M059J (cell line): ENCODE data around the gene GPR137C. TPM values are rescaled to one million over a fixed set of nuclear protein-coding genes. Genes with fewer than 3 reads are reported as not detected.
"Not testable (repeated sequence)": the region's sequence is repeated elsewhere in the genome, so short reads cannot be mapped to it uniquely, and the experiment has no call there.

ENCODE experiments used
- DNase-seq: peaks from one replicate; pipeline ENCODE4 v3.0.0-alpha.2; 2012; ENCODE audit warnings: low read depth
- total RNA-seq: library from RNA; depleted of rRNA; stranded (reverse); fragments of >200 nt; shearing (Covaris generic); gene quantifications from 2 replicates; pipeline ENCODE4 v1.2.3, GENCODE V29; 2014

Gene GPR137C
- total RNA-seq, 1 experiment from 2014 or later, result 4.4 TPM

GRCh38 chr14:52568454-52568853 is 15.8 kb downstream of the GPR137C start:
- DNase-seq, result not testable (repeated sequence)

GRCh38 chr14:52575858-52576257 is 23.2 kb downstream of the GPR137C start:
- no peak for DNase-seq

GRCh38 chr14:52583544-52583943 is 30.9 kb downstream of the GPR137C start:
- peak; percentile 3 for DNase-seq

- no peak for DNase-seq
Observed at GRCh38 chr14:52589646-52590045, 37.0 kb downstream of the GPR137C start.

- DNase-seq, result no peak
Observed at GRCh38 chr14:52590318-52590717, 37.7 kb downstream of the GPR137C start.

GRCh38 chr14:52596320-52596719 is 43.7 kb downstream of the GPR137C start:
- no peak for DNase-seq

- peak; percentile 7 for DNase-seq
Observed at GRCh38 chr14:52596861-52597260, 44.2 kb downstream of the GPR137C start.

GRCh38 chr14:52598568-52598967 is 45.9 kb downstream of the GPR137C start:
- no peak for DNase-seq

GRCh38 chr14:52599974-52600373 is 47.3 kb downstream of the GPR137C start:
- DNase-seq, result no peak

GRCh38 chr14:52602131-52602530 is 49.5 kb downstream of the GPR137C start:
- DNase-seq, result no peak

- DNase-seq, result no peak
Observed at GRCh38 chr14:52607061-52607460, 54.4 kb downstream of the GPR137C start.

- no peak for DNase-seq
Observed at GRCh38 chr14:52609445-52610044, 56.9 kb downstream of the GPR137C start.

GRCh38 chr14:52610187-52610586 is 57.6 kb downstream of the GPR137C start:
- DNase-seq, result no peak

GRCh38 chr14:52618602-52619001 is 66.0 kb downstream of the GPR137C start:
- DNase-seq, result no peak

GRCh38 chr14:52619687-52620086 is 67.1 kb downstream of the GPR137C start:
- no peak for DNase-seq

- DNase-seq, result no peak
Observed at GRCh38 chr14:52640137-52640536, 87.5 kb downstream of the GPR137C start.

- DNase-seq, result peak; percentile 6
Observed at GRCh38 chr14:52641745-52642144, 89.1 kb downstream of the GPR137C start.

GRCh38 chr14:52649511-52649910 is 96.9 kb downstream of the GPR137C start:
- no peak for DNase-seq

GRCh38 chr14:52650774-52651173 is 98.1 kb downstream of the GPR137C start:
- DNase-seq, result no peak

GRCh38 chr14:52656905-52657304 is 104.3 kb downstream of the GPR137C start:
- DNase-seq, result no peak

GRCh38 chr14:52660325-52660724 is 107.7 kb downstream of the GPR137C start:
- DNase-seq, result no peak

- no peak for DNase-seq
Observed at GRCh38 chr14:52660832-52661231, 108.2 kb downstream of the GPR137C start.

GRCh38 chr14:52661314-52661713 is 108.7 kb downstream of the GPR137C start:
- DNase-seq, result no peak

- DNase-seq, result no peak
Observed at GRCh38 chr14:52663850-52664249, 111.2 kb downstream of the GPR137C start.
